GM18873 (cell line): Measurements from ENCODE around the gene XXYLT1.

Source experiments
- ATAC-seq: cut with Tn5 transposase; IDR thresholded peaks from one replicate; pipeline ENCODE4 v1.9.1; 2021; ENCODE audit warnings: mild to moderate bottlenecking, moderate library complexity, moderate number of reproducible peaks; ENCODE audit not compliant: unreplicated experiment, low FRiP score

Gene XXYLT1

DNA sequence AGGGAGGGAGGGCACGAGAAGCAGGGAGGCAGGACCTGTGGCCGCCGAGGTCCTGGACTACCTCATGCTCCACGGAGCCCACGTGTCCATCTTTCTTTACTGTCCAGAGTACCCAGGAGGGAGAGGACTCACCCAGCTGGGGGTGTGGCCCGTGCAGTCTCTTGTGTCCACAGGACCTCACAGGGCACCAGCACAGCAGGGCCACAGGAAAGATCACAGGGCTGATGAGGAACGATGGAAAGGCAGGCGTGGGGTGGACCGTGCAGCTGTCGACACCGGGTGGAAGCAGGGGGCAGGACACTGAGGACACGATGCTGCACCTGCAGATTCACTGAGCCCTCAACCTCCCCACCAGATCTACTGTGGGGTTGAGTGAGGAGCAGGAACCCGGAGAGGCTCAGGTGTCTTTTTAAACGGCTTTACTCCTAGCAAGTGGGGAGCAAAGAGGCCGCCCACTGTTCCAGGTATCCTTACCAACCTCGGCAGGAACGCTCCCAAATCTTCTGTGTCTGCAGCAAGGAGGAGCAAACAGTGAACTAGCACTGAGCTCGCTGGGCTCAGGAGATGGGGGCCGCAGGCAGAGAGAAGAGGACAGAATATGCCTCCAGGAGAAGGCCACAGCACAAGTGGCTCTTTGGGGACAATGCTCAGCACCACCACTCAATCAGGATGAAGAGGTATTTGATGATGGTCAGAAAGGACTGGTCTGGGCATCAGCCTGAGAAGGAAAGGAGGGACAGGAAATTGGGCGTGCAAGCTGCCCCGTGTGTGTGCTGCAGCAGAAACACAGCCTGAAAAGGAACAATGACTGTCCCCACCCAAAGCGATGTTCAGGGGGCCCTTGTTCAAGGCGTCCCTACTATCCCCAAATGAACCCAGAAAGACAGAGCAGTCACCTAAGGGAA, 198.8 kb downstream of the XXYLT1 start:
- ATAC-seq: no peak

DNA sequence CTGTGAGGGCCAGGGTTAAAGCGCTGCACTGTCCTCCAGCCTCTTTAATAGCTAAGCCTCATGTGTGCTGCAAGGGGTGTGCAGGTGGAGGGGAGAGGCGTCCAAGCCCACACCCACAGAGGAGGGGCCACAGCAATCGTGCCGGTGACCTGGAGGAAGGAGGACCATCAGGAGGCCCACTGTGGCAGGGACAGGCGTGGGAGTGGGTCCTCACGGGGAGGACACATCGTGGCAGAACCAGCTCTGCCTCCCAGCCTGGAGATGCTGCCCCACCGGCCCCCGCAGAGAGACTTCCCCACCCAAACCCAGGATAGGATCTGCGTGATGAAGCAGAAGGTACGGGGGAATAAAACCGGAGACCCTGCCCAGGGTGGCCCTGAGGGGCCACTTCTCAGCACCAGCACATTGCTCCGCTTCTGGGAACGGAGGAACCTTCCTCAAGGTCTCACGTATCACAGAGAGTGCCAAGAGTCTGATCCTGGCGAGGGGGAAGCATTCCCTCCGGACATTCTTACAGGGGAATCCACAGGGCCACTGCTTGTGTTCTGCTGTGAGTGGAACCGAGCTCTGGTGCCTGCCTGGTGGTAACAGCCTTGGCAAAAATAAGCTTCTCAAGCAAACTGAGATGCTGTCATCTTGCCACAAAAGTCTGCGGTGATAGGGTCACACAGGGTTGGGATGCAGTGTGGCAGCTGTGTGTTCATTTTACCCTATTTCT, 199.8 kb downstream of the XXYLT1 start:
- no peak for ATAC-seq

DNA sequence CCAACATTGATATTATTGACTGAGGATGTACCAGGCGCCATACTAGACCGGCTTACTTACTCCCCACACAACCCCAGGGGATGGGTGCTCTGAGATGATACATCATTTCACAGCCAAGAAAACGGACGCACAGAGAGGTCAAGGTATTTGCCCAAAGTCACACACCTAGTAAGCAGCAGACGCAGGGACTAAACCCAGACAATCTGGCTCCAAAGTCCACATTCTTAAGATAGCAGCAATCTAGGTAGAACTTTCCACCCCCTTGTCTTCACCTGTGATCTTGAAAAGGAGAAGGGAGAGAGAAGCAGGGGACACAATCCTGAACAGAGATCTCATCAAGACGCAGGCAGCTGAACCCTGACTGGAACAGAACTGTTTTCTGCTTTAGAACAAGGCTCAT, 200.6 kb downstream of the XXYLT1 start:
- no peak for ATAC-seq

DNA sequence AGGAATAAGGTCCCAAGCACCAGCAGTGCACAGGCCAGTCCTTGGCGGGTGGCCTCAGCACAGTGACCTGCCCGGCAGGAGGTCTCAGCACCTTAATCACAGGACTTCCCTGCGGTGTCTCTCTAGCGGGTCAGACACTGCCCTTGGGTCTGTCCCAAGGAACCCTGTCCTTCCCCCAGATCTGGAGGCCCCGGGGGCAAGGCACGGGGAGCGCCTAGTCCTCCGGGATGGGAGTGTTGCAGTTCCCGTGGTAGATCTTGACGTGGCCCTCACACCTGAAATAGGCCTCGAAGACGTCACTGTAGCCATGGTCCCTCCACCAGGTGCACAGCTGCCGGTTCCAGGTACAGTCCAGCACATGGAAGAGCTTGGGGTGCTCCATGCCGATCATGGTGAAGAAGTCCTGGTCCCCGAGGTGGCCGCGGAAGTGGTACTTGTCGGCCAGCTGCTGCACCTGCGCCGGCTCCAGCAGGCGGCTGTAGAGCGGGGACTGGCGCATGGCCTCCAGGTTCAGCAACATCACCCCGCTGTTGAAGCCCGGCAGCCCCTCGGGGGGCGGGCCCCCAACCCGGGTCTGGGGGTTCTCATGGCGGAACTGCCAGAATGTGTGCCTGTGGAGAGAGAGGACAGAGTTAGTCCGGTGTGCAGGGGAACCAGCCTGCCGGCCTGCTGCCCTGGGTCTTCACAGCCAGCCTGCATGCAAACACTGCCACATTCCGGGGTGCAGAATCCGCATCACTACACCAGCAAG, 201.3 kb downstream of the XXYLT1 start:
- ATAC-seq: no peak

DNA sequence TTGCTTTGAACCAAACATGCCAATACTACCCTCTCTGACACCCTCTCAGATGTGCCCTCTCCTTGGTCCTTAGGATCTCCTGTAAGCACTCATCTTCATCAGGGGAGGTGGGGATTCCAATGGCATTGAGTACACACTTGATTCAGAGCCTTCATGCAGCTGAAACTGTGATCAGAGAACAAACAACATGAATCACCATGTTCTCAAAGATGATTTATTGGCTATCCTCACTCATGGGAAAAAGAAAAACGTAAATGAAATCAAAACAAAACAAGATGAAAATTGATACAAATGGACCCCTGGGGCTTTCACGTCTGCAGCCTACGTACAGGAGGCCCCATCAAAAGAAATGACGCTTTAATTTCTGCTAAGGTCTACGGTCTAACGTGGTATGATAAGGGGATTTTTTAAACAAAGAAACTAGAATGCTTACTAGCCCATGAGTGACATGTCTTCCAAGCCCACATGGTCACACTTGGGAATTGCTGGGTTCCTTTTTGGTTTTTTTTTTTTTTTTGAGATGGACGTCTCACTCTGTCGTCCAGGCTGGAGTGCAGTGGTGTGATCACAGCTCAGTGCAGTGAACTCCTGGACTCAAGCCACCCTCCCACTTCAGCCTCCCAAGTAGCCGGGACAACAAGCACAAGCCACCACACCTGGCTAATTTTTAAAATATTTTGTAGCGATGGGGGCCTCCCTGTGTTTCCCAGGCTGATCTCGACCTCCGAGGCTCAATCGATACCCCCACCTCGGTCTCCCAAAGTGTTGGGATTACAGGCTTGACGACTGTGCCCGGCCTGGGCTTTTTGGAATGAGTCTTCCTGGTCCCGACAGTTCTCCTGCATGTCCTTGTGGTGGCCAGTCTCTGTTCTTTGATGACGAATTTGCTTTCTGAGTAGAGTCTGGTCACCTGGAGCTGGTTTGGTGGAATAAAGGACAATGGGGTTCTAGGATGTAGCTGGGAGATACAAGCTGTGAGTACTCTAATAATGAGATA, 202.6 kb downstream of the XXYLT1 start:
- no peak for ATAC-seq

DNA sequence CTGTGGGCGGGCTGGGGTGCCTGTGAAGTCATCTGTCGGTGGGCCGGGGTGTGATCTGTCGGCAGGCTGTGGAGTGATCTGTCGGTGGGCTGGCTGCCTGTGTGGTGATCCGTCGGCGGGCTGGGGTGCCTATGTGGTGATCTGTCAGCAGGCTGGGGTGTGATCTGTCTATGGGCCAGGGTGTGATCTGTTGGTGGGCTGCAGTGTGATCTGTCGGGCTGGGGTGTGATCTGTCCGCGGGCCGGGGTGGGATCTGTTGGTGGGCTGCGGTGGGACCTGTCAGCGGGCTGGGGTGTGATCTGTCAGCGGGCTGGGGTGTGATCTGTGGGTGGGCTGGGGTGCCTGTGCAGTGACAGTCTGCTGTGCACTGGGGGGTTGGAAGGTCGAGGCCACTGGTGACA, 204.5 kb downstream of the XXYLT1 start:
- ATAC-seq: no peak

DNA sequence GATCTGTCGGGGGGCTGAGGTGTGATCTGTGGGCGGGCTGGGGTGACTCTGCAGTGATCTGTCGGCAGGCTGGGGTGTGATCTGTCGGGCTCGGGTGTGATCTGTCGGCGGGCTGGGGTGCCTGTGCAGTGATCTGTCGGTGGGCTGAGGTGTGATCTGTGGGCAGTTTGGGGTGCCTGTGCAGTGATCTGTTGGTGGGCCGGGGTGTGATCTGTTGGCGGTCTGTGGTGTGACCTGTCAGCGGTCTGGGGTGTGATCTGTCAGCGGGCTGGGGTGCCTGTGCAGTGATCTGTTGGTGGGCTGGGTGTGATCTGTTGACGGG, 205.1 kb downstream of the XXYLT1 start:
- no peak for ATAC-seq

DNA sequence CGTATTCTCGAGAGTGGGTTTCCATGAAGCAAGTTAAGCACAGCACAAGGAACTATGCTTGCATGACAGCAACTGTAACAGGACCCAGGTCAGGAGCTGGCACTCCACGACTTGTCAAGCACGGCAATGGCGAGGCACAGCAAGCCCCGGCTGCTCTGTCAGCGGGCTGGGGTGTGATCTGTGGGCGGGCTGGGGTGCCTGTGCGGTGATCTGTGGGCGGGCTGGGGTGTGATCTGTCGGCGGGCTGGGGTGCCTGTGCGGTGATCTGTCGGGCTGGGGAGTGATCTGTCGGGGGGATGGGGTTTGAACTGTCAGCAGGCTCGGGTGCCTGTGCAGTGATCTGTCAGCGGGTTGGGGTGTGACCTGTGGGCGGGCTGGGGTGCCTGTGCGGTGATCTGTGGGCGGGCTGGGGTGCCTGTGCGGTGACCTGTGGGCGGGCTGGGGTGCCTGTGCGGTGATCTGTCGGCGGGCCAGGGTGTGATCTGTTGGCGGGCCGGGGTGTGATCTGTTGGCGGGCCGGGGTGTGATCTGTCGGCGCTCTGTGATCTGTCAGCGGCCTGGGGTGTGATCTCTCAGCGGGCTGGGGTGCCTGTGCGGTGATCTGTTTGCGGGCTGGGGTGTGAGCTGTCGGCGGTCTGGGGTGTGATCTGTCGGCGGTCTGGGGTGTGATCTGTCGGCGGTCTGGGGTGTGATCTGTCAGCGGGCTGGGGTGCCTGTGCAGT, 205.7 kb downstream of the XXYLT1 start:
- ATAC-seq: no peak

DNA sequence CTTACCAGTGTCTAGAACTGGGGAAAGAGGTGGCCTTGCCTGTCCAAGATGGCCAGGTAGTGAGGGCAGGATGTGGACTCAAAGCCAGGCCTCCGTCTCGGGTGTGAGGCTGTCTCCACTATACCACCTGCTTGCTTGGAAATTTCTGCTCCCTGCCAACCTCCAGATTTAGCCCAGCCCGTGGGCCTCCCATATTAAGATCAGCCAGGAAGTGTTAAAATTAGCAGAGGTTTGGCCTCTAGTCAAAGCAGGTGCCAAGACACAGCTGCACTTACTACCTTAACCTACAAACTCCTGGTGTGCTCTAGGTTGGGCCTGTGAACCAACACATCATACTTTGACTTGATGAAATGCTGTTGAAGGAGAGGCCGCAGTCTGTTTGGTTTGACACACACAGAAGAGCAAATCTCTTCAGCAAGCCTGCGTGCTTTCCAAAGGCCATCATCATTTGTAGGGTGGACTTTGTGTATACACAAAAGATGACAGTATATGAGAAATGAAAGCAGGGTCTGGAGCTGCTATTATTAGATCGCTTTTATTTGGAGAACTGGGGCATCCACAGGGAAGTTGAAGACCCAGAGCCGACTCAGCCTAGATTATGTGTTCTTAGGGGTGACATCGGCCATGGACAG, 206.5 kb downstream of the XXYLT1 start:
- no peak for ATAC-seq

DNA sequence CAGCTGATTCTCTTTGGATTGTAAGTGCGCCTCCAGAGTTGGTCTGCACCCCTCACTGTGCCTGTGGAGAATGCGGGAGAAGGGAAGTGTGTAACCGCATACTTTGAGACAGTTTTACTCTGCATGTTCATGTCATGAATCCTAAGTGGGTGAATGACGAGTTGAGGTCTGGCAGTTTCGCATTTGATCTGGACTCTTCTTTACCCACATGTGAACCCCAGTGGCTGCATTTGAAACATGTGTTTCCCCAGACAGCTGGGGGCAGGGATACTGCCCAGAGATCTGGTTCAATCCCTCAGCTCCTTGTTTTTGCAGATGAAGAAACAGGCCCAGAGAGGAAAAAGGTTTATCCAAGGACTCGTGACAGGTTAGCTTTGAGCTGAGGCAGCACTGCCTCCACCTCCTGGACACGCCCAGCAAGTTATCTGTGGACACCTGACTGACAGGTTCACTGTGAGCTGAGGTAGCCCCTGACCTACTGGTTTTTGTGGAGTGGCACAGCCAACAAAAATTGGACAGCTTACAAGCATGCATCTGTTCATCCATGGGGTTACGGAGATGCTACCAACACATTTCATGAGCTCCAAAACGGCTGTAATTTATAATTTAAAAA, 207.3 kb downstream of the XXYLT1 start:
- no peak for ATAC-seq

DNA sequence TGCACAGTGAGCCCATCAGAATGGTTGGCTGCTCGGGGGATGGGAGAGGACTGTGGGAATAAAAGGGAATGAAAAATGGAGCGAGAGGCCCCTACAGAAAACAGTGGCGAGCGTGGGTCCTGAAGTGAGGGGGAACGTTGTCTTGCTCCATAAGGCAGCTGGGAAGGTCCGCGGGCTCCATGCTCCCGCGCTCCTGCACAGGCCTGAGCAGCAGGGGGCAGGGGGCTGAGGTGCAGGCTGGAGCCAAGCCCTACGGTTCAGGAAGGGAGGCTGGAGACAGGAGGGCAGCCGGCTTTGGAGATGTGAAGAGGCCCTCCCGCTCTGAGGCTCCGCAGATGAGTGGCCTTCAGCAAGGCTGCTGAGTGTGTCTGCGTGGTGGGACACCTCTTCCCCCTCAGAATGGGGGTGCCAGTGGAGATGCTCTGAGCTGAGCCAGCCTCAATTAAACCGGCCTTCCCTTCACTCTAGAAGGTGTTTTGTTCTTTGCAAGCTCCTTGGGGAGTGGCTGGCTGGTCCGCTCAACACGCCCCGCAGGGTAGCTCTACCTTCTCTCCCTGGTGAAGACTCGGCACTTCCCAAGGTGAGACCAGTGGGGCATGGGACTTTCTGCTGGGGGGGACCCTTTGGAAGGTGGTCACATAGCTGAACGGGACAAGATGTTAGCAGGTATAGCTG, 208.0 kb downstream of the XXYLT1 start:
- ATAC-seq: no peak

DNA sequence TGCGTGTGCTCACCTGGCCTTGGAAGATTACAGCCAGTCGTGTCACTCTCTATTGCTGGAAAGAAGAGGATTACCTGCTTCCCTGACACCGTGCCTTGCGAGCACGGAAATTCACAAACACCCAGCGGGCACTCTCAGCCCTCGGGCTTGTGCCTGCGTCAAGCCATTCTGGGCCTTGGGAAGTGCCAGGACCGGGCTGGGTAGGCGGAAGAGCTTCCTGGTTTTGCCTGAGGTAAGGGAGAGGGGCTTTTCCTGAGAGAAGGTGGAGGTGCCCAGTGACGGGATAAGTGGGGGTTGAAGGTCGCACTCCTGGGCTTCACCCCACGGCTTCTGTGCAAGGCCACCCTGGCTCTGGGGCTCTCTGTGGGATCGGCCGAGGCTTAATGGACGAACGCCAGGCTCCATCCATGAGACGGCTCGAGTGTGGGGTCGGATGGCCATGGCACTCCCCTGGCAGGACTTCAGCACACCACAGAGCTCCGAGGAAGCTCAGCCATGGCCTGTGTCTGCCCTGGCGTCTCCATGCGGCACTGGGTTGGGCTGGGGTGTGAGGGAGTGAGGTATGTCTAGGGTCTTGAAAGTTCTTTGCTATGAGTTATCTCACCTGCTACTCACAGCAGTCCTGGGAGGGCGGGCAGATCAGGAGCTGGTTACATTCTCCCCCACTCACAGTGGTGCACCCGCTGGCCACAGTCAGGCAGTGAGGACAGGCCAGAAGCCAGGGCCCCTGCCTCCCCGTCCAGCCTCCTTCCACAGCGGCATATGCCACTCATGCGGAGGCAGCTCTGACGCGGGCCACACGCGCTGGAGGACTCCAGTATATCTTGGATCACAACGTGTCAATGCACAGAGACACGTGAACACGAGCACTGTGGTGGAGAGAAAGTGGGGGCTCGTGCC, 209.0 kb downstream of the XXYLT1 start:
- no peak for ATAC-seq

DNA sequence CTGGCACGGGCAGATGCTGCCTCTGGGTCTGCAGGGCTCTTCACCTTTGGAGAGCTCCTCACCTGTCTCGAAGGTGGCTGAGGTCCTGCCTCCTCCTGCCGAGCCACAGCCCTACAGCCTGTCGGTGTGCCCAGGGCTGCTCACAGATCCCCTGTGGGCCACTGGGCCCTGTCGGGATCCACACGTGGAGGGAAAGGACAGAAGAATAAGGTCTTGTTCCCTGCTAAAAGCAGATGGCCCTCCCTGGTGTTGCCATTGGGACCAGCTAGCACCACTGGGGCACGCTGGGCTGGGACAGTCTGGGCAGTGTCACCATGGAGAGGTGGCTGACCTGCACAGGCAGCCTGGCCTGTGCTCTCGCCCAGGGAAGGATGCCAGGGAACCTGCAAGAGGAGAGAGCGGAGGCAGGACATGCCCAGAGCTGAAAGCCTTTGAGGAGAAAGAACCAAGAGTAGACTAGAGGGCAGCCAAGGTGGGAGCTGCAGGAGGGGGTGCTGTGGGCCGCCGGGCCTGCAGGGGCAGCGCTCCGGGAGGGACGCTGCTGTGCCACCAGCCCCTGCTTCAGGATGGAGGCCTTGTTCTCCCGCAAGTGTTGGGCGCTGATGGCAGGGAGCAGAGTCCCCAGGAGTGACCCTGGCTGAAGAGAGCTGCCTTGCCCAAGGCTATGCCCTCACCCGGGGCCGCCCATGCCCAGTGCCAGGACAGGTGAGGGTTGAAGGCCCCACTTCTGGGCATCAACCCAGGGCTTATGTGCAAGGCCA, 210.2 kb downstream of the XXYLT1 start:
- no peak for ATAC-seq

DNA sequence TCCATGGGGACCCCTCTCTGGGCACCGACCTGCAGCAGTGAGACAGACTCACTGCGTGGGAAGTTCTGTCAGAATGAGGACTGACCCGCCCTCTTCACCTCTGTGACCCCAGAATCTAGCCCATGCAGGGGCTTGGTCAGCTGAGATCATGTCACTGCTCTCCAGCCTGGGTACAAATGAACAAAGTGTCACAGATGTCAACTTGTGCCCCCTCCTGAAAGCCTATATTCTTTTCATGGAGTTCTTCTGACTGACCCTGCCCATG, 210.8 kb downstream of the XXYLT1 start:
- no peak for ATAC-seq

DNA sequence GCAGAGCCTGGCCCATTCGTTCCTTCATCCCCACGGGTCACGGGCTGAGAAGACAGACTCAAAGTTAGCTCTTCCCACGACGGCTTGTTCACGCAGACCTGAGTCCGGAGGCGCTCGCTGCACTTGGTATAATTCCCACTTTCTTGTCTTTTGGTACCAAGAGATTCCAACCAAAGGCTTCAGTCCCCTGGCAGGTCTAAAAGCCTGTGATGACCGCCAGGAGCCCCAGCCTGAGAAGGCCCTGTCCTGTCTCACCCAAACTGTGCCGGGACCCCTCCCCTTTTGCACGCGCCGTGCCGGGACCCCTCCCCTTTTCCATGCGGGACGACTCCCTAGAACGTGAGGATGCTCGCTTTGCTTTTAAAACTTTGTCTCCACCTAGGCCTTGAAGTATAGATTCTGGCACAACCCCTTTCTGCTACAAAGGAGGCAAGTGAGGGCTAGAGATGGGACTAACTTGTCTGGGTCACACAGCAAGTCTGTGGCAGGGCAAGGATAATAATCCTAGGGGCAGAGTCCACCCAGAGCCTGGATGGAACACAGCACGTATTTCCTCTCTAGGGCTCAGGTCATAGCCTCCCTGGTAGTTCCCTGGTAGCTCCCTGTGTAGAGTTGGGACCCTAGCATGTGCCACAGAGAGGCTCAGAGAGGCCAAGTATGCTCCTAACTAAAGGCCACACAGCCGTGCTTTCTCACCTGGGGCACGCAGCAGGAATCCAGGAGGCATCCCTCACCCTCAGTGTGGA, 211.3 kb downstream of the XXYLT1 start:
- no peak for ATAC-seq

DNA sequence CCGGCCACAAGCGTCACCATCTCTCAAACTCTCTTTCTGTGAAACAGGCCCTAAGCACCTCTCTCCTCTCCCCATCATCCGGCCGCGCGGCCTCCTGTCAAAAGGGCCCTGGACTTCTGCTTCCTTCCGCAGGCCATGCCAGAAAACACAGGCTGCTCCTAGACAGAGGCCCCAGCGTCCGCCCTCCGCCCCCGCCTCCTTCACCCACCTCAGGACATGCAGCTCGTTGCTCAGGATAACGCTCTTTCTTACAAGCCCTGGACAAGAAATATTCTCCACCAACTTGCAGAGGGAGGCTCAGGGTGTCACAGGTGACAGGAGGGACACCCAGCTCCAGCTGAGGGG, 212.0 kb downstream of the XXYLT1 start:
- no peak for ATAC-seq
